Skeletal muscle tissue (tissue), 4 donors: ENCODE results near the gene ADAR. TPM values are rescaled to one million over a fixed set of nuclear protein-coding genes. Genes with fewer than 3 reads are reported as not detected.
A peak's percentile ranks its signal among the peaks of the same experiment; 100 is the strongest.

Experiments
- H3K27ac ChIP-seq: one replicate; pipeline ENCODE4 v1.7.0; 2013; ENCODE audit warnings: mild to moderate bottlenecking, low read depth, low read length, inconsistent platforms
- H3K27me3 ChIP-seq, 3 donors: one replicate each; pipeline ENCODE4 v1.7.0; 2013; ENCODE audit warnings: low read length in 3 of 3; ENCODE audit not compliant: control insufficient read depth in 3 of 3, insufficient read depth in 3 of 3
- H3K36me3 ChIP-seq, 3 donors: one replicate each; pipeline ENCODE4 v1.7.0; 2013; ENCODE audit warnings: low read length in 3 of 3; ENCODE audit not compliant: control insufficient read depth in 3 of 3, insufficient read depth in 3 of 3
- H3K4me1 ChIP-seq, 3 donors: one replicate each; pipeline ENCODE4 v1.7.0; 2013; ENCODE audit warnings: low read length in 3 of 3, mild to moderate bottlenecking in 3 of 3; ENCODE audit not compliant: control insufficient read depth in 3 of 3, insufficient read depth in 3 of 3
- H3K4me3 ChIP-seq, 3 donors: one replicate each; pipeline ENCODE4 v1.7.0; 2013; ENCODE audit warnings: low read length in 3 of 3
- H3K9ac ChIP-seq, 3 donors: one replicate each; pipeline ENCODE4 v1.7.0; 2013; ENCODE audit warnings: low read length in 3 of 3, mild to moderate bottlenecking in 3 of 3, moderate library complexity in 2 of 3, low read depth in 1 of 3
- H3K9me3 ChIP-seq, 3 donors: one replicate each; pipeline ENCODE4 v1.7.0; 2013; ENCODE audit warnings: low read length in 3 of 3; ENCODE audit not compliant: control insufficient read depth in 3 of 3
- total RNA-seq: library from RNA; depleted of rRNA; stranded (reverse); fragments of >200 nt; gene quantifications from one replicate; pipeline ENCODE4 v1.2.3, GENCODE V29; 2014
- donor health status: Osteomylitis.

The ADAR gene
- total RNA-seq, 1 donor from 2014 or later: 32.4 TPM

GRCh38 chr1:154559466-154560044, 48.4 kb downstream of the ADAR start:
- Histone ChIP-seq H3K36me3 (peaks cover 11 to 13% (median 12%) of the 10 kb centered on the region in 3 donors), H3K27me3 (no peaks in the 10 kb centered on the region), H3K9ac (peak overlapping the region; percentile 66 to 92 (median 68)), H3K4me3 (peak overlapping the region; percentile 71 to 92 (median 73)), H3K9me3 (no peaks in the 10 kb centered on the region), H3K27ac (peak overlapping the region; percentile 93), H3K4me1 (peaks cover 27 to 33% (median 28%) of the 10 kb centered on the region in 3 donors)

GRCh38 chr1:154558720-154559465, 49.1 kb downstream of the ADAR start:
- Histone ChIP-seq H3K9ac (peak overlapping the region; percentile 40 to 92 (median 66)), H3K36me3 (peaks cover 18% of the 10 kb centered on the region in 3 donors), H3K27me3 (no peaks in the 10 kb centered on the region), H3K4me1 (peaks cover 27 to 39% (median 32%) of the 10 kb centered on the region in 3 donors), H3K4me3 (peak overlapping the region; percentile 71 to 92 (median 73)), H3K9me3 (no peaks in the 10 kb centered on the region), H3K27ac (peak overlapping the region; percentile 93)

GRCh38 chr1:154557939-154558719, 49.9 kb downstream of the ADAR start, which contains the start of gene UBE2Q1:
Gene UBE2Q1 (minus strand): TSS chr1:154558662. CDS start chr1:154558553, 109 bp downstream.
- Histone ChIP-seq H3K4me1 (peaks cover 34 to 47% (median 39%) of the 10 kb centered on the region in 3 donors), H3K36me3 (peaks cover 19 to 26% (median 26%) of the 10 kb centered on the region in 3 donors), H3K9ac (peak within 1 kb of the TSS; percentile 80 to 92 (median 88)), H3K27ac (peak within 1 kb of the TSS; percentile 93), H3K27me3 (no peaks in the 10 kb centered on the region), H3K4me3 (peak within 1 kb of the TSS; percentile 86 to 92 (median 87)), H3K9me3 (no peaks in the 10 kb centered on the region)

GRCh38 chr1:154557248-154557938, 50.6 kb downstream of the ADAR start:
- no peaks in the 10 kb centered on the region for H3K9me3 ChIP-seq
- H3K4me1 ChIP-seq: peaks cover 36 to 49% (median 41%) of the 10 kb centered on the region in 3 donors
- H3K27ac ChIP-seq: peak overlapping the region; percentile 41
- no peaks in the 10 kb centered on the region for H3K27me3 ChIP-seq
- H3K36me3 ChIP-seq: peaks cover 26 to 33% (median 33%) of the 10 kb centered on the region in 3 donors
- H3K9ac ChIP-seq: peak overlapping the region; percentile 80 to 89 (median 88)
- H3K4me3 ChIP-seq: peak overlapping the region; percentile 86 to 87 (median 87)

- Histone ChIP-seq H3K36me3 (peaks cover 36 to 43% (median 43%) of the 10 kb centered on the region in 3 donors), H3K4me3 (peak overlapping the region; percentile 86 to 87 (median 87)), H3K27ac (no peak overlapping the region)
These were observed 51.6 kb downstream of the ADAR start for GRCh38 chr1:154556422-154556821.

GRCh38 chr1:154553056-154554030, 54.6 kb downstream of the ADAR start:
- H3K4me1 ChIP-seq: peaks cover 30 to 38% (median 32%) of the 10 kb centered on the region in 3 donors
- H3K9me3 ChIP-seq: no peaks in the 10 kb centered on the region
- H3K4me3 ChIP-seq: no peak overlapping the region
- peaks cover 61 to 70% (median 66%) of the 10 kb centered on the region in 3 donors for H3K36me3 ChIP-seq
- H3K9ac ChIP-seq: peak overlapping the region in 1 of 3 donors; percentile 40
- peak overlapping the region; percentile 12 for H3K27ac ChIP-seq
- no peaks in the 10 kb centered on the region for H3K27me3 ChIP-seq

More at GRCh38 chr1:154556422-154556821, 51.6 kb downstream of the ADAR start:
- Histone ChIP-seq H3K4me1 (peaks cover 36 to 49% (median 41%) of the 10 kb centered on the region in 3 donors), H3K27me3 (no peaks in the 10 kb centered on the region), H3K9ac (peak overlapping the region; percentile 80 to 89 (median 88)), H3K9me3 (no peaks in the 10 kb centered on the region)

- no peaks in the 10 kb centered on the region for H3K27me3 ChIP-seq
- H3K9me3 ChIP-seq: no peaks in the 10 kb centered on the region
These were observed 56.0 kb downstream of the ADAR start for GRCh38 chr1:154552036-154552435.

GRCh38 chr1:154551474-154551873, 56.5 kb downstream of the ADAR start:
- Histone ChIP-seq H3K27me3 (no peaks in the 10 kb centered on the region), H3K36me3 (peaks cover 61 to 70% (median 66%) of the 10 kb centered on the region in 3 donors), H3K9ac (no peak overlapping the region), H3K27ac (no peak overlapping the region), H3K4me3 (no peak overlapping the region), H3K4me1 (peaks cover 15 to 24% (median 21%) of the 10 kb centered on the region in 3 donors), H3K9me3 (no peaks in the 10 kb centered on the region)

More at GRCh38 chr1:154552036-154552435, 56.0 kb downstream of the ADAR start:
- peaks cover 61 to 70% (median 66%) of the 10 kb centered on the region in 3 donors for H3K36me3 ChIP-seq
- H3K4me1 ChIP-seq: peaks cover 20 to 29% (median 26%) of the 10 kb centered on the region in 3 donors
- H3K4me3 ChIP-seq: no peak overlapping the region
- H3K27ac ChIP-seq: no peak overlapping the region
- no peak overlapping the region for H3K9ac ChIP-seq
